ENCODE results near the gene RSU1. TPM values are rescaled to one million over a fixed set of nuclear protein-coding genes. Genes with fewer than 3 reads are reported as not detected.

The RSU1 gene
- total RNA-seq, 1 donor: 155 TPM

GRCh38 chr10:16751244-16751643 lies 66.0 kb downstream of the RSU1 start:
- no peak overlapping the region for H3K4me3 ChIP-seq (ENCODE audit: low read depth, low read length)
- no peak for TF ChIP-seq CTCF (IDR thresholded peaks at IDR 0.05; ENCODE audit: insufficient read depth, low read length)
- no peak for DNase-seq (ENCODE audit: low read depth)

GRCh38 chr10:16750461-16750860 lies 66.8 kb downstream of the RSU1 start:
- TF ChIP-seq CTCF (IDR thresholded peaks at IDR 0.05; ENCODE audit: insufficient read depth, low read length): no peak
- DNase-seq (ENCODE audit: low read depth): no peak
- H3K4me3 ChIP-seq (ENCODE audit: low read depth, low read length): no peak overlapping the region

GRCh38 chr10:16748749-16749148 lies 68.5 kb downstream of the RSU1 start:
- H3K4me3 ChIP-seq (ENCODE audit: low read depth, low read length): no peak overlapping the region
- TF ChIP-seq CTCF (IDR thresholded peaks at IDR 0.05; ENCODE audit: insufficient read depth, low read length): no peak
- DNase-seq (ENCODE audit: low read depth): no peak

GRCh38 chr10:16746856-16747255 lies 70.4 kb downstream of the RSU1 start:
- no peak overlapping the region for H3K4me3 ChIP-seq (ENCODE audit: low read depth, low read length)
- DNase-seq (ENCODE audit: low read depth): no peak
- no peak for TF ChIP-seq CTCF (IDR thresholded peaks at IDR 0.05; ENCODE audit: insufficient read depth, low read length)

GRCh38 chr10:16745061-16745460 lies 72.2 kb downstream of the RSU1 start:
- no peak for TF ChIP-seq CTCF (IDR thresholded peaks at IDR 0.05; ENCODE audit: insufficient read depth, low read length)
- no peak for DNase-seq (ENCODE audit: low read depth)
- no peak overlapping the region for H3K4me3 ChIP-seq (ENCODE audit: low read depth, low read length)

GRCh38 chr10:16742165-16742960 lies 74.9 kb downstream of the RSU1 start:
- no peak overlapping the region for H3K4me3 ChIP-seq (ENCODE audit: low read depth, low read length)
- no peak for TF ChIP-seq CTCF (IDR thresholded peaks at IDR 0.05; ENCODE audit: insufficient read depth, low read length)
- no peak for DNase-seq (ENCODE audit: low read depth)

- TF ChIP-seq CTCF (IDR thresholded peaks at IDR 0.05; ENCODE audit: insufficient read depth, low read length): no peak
- no peak for DNase-seq (ENCODE audit: low read depth)
These were observed 75.7 kb downstream of the RSU1 start for GRCh38 chr10:16741540-16741939.

More at GRCh38 chr10:16741540-16741939, 75.7 kb downstream of the RSU1 start:
- no peak overlapping the region for H3K4me3 ChIP-seq (ENCODE audit: low read depth, low read length)

All from fibroblast of the aortic adventitia (primary cell).